WTC11 (cell line): ENCODE measurements around the gene MKI67.
"Not testable (repeated sequence)": the region's sequence is repeated elsewhere in the genome, so short reads cannot be mapped to it uniquely, and the experiment has no call there.

Experiments used
- CREB1 ChIP-seq: sonication (generic); formaldehyde crosslinking; IDR thresholded peaks from 2 replicates; pipeline ENCODE4 v1.8.0; 2023; ENCODE audit warnings: mild to moderate bottlenecking, missing genetic modification reagents
- NFYB ChIP-seq: sonication (generic); formaldehyde crosslinking; conservative IDR thresholded peaks from 2 replicates; pipeline ENCODE4 v1.8.0; 2022; ENCODE audit warnings: low read depth, missing genetic modification reagents
- PRRX2 ChIP-seq: fragments of 250-450 bp; sonication (Bioruptor Pico); IDR thresholded peaks from 2 replicates; pipeline ENCODE4 v1.8.0; 2021; ENCODE audit warnings: mild to moderate bottlenecking
- TEAD4 ChIP-seq: sonication (generic); formaldehyde crosslinking; IDR thresholded peaks from 2 replicates; pipeline ENCODE4 v1.8.0; 2022; ENCODE audit warnings: mild to moderate bottlenecking, missing genetic modification reagents
- USF1 ChIP-seq: sonication (generic); formaldehyde crosslinking; IDR thresholded peaks from 2 replicates; pipeline ENCODE4 v1.8.0; 2022; ENCODE audit warnings: mild to moderate bottlenecking, missing genetic modification reagents
- ZNF281 ChIP-seq: sonication (generic); formaldehyde crosslinking; IDR thresholded peaks from 2 replicates; pipeline ENCODE4 v1.8.0; 2023; ENCODE audit warnings: mild to moderate bottlenecking, missing genetic modification reagents
- TF ChIP-seq, protein P1 (sequence below): fragments of 200-600 bp; IDR thresholded peaks from 2 replicates; pipeline ENCODE4 v1.8.0; 2022; ENCODE audit warnings: antibody characterized with exemption
- TF ChIP-seq, protein P2 (sequence below): sonication (generic); formaldehyde crosslinking; IDR thresholded peaks from 2 replicates; pipeline ENCODE4 v1.8.1; 2022; ENCODE audit warnings: low read depth, missing genetic modification reagents, borderline replicate concordance
- TF ChIP-seq, protein P3 (sequence below): sonication (generic); formaldehyde crosslinking; IDR thresholded peaks from 2 replicates; pipeline ENCODE4 v1.8.1; 2023; ENCODE audit warnings: mild to moderate bottlenecking, missing genetic modification reagents, moderate library complexity

GRCh38 chr10:128138429-128138828 is 12.2 kb upstream of the MKI67 start:
- TF ChIP-seq, protein P1, sequence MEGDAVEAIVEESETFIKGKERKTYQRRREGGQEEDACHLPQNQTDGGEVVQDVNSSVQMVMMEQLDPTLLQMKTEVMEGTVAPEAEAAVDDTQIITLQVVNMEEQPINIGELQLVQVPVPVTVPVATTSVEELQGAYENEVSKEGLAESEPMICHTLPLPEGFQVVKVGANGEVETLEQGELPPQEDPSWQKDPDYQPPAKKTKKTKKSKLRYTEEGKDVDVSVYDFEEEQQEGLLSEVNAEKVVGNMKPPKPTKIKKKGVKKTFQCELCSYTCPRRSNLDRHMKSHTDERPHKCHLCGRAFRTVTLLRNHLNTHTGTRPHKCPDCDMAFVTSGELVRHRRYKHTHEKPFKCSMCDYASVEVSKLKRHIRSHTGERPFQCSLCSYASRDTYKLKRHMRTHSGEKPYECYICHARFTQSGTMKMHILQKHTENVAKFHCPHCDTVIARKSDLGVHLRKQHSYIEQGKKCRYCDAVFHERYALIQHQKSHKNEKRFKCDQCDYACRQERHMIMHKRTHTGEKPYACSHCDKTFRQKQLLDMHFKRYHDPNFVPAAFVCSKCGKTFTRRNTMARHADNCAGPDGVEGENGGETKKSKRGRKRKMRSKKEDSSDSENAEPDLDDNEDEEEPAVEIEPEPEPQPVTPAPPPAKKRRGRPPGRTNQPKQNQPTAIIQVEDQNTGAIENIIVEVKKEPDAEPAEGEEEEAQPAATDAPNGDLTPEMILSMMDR: not testable (repeated sequence)
- not testable (repeated sequence) for TF ChIP-seq CREB1 (CRISPR knock-in tag); NFYB (CRISPR knock-in tag); PRRX2; ZNF281 (CRISPR knock-in tag); USF1 (CRISPR knock-in tag); TEAD4
- TF ChIP-seq, protein P2, sequence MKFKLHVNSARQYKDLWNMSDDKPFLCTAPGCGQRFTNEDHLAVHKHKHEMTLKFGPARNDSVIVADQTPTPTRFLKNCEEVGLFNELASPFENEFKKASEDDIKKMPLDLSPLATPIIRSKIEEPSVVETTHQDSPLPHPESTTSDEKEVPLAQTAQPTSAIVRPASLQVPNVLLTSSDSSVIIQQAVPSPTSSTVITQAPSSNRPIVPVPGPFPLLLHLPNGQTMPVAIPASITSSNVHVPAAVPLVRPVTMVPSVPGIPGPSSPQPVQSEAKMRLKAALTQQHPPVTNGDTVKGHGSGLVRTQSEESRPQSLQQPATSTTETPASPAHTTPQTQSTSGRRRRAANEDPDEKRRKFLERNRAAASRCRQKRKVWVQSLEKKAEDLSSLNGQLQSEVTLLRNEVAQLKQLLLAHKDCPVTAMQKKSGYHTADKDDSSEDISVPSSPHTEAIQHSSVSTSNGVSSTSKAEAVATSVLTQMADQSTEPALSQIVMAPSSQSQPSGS (CRISPR knock-in tag): not testable (repeated sequence)
- TF ChIP-seq, protein P3, sequence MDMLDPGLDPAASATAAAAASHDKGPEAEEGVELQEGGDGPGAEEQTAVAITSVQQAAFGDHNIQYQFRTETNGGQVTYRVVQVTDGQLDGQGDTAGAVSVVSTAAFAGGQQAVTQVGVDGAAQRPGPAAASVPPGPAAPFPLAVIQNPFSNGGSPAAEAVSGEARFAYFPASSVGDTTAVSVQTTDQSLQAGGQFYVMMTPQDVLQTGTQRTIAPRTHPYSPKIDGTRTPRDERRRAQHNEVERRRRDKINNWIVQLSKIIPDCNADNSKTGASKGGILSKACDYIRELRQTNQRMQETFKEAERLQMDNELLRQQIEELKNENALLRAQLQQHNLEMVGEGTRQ (CRISPR knock-in tag): not testable (repeated sequence)
